Right atrium auricular region (tissue), 2 donors: Measurements from ENCODE around the gene RLF. TPM values are rescaled to one million over a fixed set of nuclear protein-coding genes. Genes with fewer than 3 reads are reported as not detected.

Experiments
- DNase-seq: peaks from one replicate; pipeline ENCODE4 v3.0.0-alpha.2; 2019; ENCODE audit warnings: low spot score
- H3K27ac ChIP-seq, 2 donors: fragments of 200-600 bp; sonication (generic); 1 replicate in 1 of 2; 2 replicates in 1 of 2; pipeline ENCODE4 v1.5.1; 2016 to 2019
- H3K27me3 ChIP-seq, 2 donors: fragments of 200-600 bp; sonication (generic); one replicate each; pipeline versions ENCODE4 v1.5.1 to v1.6.0; 2017 to 2019
- H3K36me3 ChIP-seq: fragments of 200-600 bp; sonication (generic); one replicate; pipeline ENCODE4 v1.5.1; 2016
- H3K4me1 ChIP-seq, 2 donors: fragments of 200-600 bp; sonication (generic); one replicate each; pipeline versions ENCODE4 v1.5.1 to v1.6.0; 2017 to 2019
- H3K4me3 ChIP-seq, 2 donors: fragments of 200-600 bp; sonication (generic); 1 replicate in 1 of 2; 2 replicates in 1 of 2; pipeline ENCODE4 v1.5.1; 2017 to 2019; ENCODE audit warnings: mild to moderate bottlenecking in 1 of 2, moderate library complexity in 1 of 2
- H3K9me3 ChIP-seq, 2 donors: fragments of 200-600 bp; sonication (generic); one replicate each; pipeline ENCODE4 v1.5.1; 2019
- CTCF ChIP-seq, 2 donors: fragments of 200-600 bp; sonication (generic); IDR thresholded peaks; one replicate each; pipeline ENCODE4 v1.5.1; 2019; ENCODE audit warnings: antibody characterized with exemption in 2 of 2
- total RNA-seq, 2 donors: library from RNA; depleted of rRNA; stranded (reverse); fragments of >200 nt; gene quantifications; one replicate each; pipeline ENCODE4 v1.1.0, GENCODE V29; 2016

RLF gene
- total RNA-seq, 2 donors from 2014 or later, result 11.4 to 12.6 TPM

GRCh38 chr1:40239626-40240025 is 78.4 kb downstream of the RLF start:
- Histone ChIP-seq H3K4me3 (no peak overlapping the region), H3K9me3 (no peaks in the 10 kb centered on the region), H3K27ac (no peak overlapping the region), H3K36me3 (peaks cover 25% of the 10 kb centered on the region), H3K27me3 (no peaks in the 10 kb centered on the region), H3K4me1 (peaks cover 0 to 2% of the 10 kb centered on the region in 2 donors)
- TF ChIP-seq CTCF (IDR thresholded peaks at IDR 0.05), result no peak
- DNase-seq, result no peak

- Histone ChIP-seq H3K36me3 (peaks cover 19% of the 10 kb centered on the region), H3K27ac (no peak overlapping the region), H3K9me3 (no peaks in the 10 kb centered on the region), H3K4me1 (peaks cover 0 to 5% of the 10 kb centered on the region in 2 donors), H3K27me3 (no peaks in the 10 kb centered on the region), H3K4me3 (no peak overlapping the region)
- TF ChIP-seq CTCF (IDR thresholded peaks at IDR 0.05), result no peak
- DNase-seq, result no peak
These were observed 79.2 kb downstream of the RLF start for GRCh38 chr1:40240390-40240789.

- TF ChIP-seq CTCF (IDR thresholded peaks at IDR 0.05), result no peak
- Histone ChIP-seq H3K4me3 (no peak overlapping the region), H3K9me3 (no peaks in the 10 kb centered on the region), H3K27me3 (no peaks in the 10 kb centered on the region), H3K36me3 (peaks cover 9% of the 10 kb centered on the region), H3K4me1 (peaks cover 0 to 5% of the 10 kb centered on the region in 2 donors), H3K27ac (no peak overlapping the region)
- DNase-seq, result no peak
These were observed 80.2 kb downstream of the RLF start for GRCh38 chr1:40241362-40241761.

- H3K4me1 ChIP-seq, result peaks cover 0 to 5% of the 10 kb centered on the region in 2 donors
- no peak for TF ChIP-seq CTCF (IDR thresholded peaks at IDR 0.05)
- no peak for DNase-seq
- no peaks in the 10 kb centered on the region for H3K36me3 ChIP-seq
- H3K27me3 ChIP-seq, result no peaks in the 10 kb centered on the region
- no peak overlapping the region for H3K27ac ChIP-seq
- H3K4me3 ChIP-seq, result no peak overlapping the region
- no peaks in the 10 kb centered on the region for H3K9me3 ChIP-seq
These were observed 82.2 kb downstream of the RLF start for GRCh38 chr1:40243351-40243750.

GRCh38 chr1:40244138-40244744 is 83.1 kb downstream of the RLF start:
- no peaks in the 10 kb centered on the region for H3K27me3 ChIP-seq

More at GRCh38 chr1:40244138-40244744, 83.1 kb downstream of the RLF start:
- Histone ChIP-seq H3K36me3 (no peaks in the 10 kb centered on the region), H3K27ac (peak overlapping the region; percentile 27 to 39), H3K4me1 (peaks cover 0 to 5% of the 10 kb centered on the region in 2 donors), H3K9me3 (no peaks in the 10 kb centered on the region), H3K4me3 (no peak overlapping the region)
- no peak for DNase-seq
- TF ChIP-seq CTCF (IDR thresholded peaks at IDR 0.05), result no peak
